Neural crest cell (in vitro differentiated cells): ENCODE data around the gene USP47. TPM values are rescaled to one million over a fixed set of nuclear protein-coding genes. Genes with fewer than 3 reads are reported as not detected.

ENCODE experiments used
- DNase-seq: peaks from one replicate; pipeline ENCODE4 v3.0.0; 2021; ENCODE audit warnings: low read depth, mixed read lengths, low spot score
- H3K27ac Mint-ChIP-seq: one replicate; pipeline ENCODE4 v1.8.0; 2021; ENCODE audit warnings: mild to moderate bottlenecking, mixed read lengths; ENCODE audit not compliant: unreplicated experiment
- H3K27me3 Mint-ChIP-seq: 2 replicates; pipeline ENCODE4 v1.8.0; 2021; ENCODE audit warnings: low read depth, mild to moderate bottlenecking, mixed read lengths
- H3K36me3 Mint-ChIP-seq: 2 replicates; pipeline ENCODE4 v1.8.0; 2021; ENCODE audit warnings: low read depth, mild to moderate bottlenecking, mixed read lengths
- H3K4me1 Mint-ChIP-seq: 2 replicates; pipeline ENCODE4 v1.8.0; 2021; ENCODE audit warnings: mixed read lengths
- H3K4me3 Mint-ChIP-seq: one replicate; pipeline ENCODE4 v1.8.0; 2021; ENCODE audit warnings: mild to moderate bottlenecking, mixed read lengths
- H3K9me3 Mint-ChIP-seq: 2 replicates; pipeline ENCODE4 v1.8.0; 2021; ENCODE audit warnings: mixed read lengths
- total RNA-seq: library from RNA; stranded (reverse); gene quantifications from 2 replicates; pipeline ENCODE4 v1.2.1, GENCODE V29; 2021
- TF ChIP-seq, protein P1 (sequence below): fragments of 200-600 bp; sonication (generic); conservative IDR thresholded peaks from 2 replicates; pipeline ENCODE4 v1.5.0; 2021; ENCODE audit warnings: antibody characterized with exemption, mild to moderate bottlenecking

The USP47 gene
- total RNA-seq, 1 donor from 2014 or later: 58.9 TPM

DNA sequence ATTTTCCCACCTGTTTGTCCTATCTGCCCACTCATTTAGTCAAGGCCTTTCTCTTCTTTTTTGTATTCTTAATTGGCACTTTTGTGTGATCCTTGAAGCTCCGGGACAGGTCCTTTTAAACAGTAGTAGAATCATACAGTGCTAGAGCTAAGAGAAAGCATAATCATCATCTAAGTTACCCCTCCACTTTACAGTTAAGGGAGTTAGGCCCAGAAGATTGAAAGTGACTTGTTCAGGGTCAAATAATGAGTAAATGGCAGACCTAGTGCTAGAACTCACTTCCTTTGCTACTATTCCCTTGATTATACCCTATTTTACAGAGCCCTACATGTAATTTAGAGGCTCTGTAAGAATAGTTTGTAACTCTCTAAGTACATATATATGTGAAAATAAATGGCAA is 2.5 kb downstream of the USP47 start:
- Mint-ChIP-seq H3K36me3 (no peaks in the 10 kb centered on the region), H3K4me3 (no peak overlapping the region), H3K9me3 (no peaks in the 10 kb centered on the region), H3K4me1 (peaks cover 16% of the 10 kb centered on the region), H3K27ac (no peak overlapping the region), H3K27me3 (no peaks in the 10 kb centered on the region)
- no peak for DNase-seq
- TF ChIP-seq, protein P1, sequence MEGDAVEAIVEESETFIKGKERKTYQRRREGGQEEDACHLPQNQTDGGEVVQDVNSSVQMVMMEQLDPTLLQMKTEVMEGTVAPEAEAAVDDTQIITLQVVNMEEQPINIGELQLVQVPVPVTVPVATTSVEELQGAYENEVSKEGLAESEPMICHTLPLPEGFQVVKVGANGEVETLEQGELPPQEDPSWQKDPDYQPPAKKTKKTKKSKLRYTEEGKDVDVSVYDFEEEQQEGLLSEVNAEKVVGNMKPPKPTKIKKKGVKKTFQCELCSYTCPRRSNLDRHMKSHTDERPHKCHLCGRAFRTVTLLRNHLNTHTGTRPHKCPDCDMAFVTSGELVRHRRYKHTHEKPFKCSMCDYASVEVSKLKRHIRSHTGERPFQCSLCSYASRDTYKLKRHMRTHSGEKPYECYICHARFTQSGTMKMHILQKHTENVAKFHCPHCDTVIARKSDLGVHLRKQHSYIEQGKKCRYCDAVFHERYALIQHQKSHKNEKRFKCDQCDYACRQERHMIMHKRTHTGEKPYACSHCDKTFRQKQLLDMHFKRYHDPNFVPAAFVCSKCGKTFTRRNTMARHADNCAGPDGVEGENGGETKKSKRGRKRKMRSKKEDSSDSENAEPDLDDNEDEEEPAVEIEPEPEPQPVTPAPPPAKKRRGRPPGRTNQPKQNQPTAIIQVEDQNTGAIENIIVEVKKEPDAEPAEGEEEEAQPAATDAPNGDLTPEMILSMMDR: no peak

DNA sequence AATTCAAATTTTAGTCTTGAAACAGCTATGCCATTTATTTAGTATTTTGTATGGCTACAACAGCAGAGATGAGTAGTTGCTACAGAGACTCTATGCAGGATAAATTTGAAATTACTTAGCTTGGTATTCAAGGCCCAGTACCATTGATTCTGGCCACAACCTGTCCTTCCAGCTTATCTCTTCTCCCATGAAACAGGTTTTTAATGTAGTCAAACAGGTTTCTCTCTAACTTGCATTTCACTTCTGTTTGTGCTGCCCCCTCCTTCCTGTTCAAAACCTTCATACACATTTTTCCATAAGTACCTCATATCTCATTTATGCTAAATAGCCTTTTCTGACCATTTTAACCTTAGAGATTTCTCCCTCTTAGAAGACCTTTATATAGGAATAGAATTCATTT is 3.3 kb downstream of the USP47 start:
- H3K27ac Mint-ChIP-seq: no peak overlapping the region
- H3K27me3 Mint-ChIP-seq: no peaks in the 10 kb centered on the region
- H3K4me3 Mint-ChIP-seq: peak overlapping the region; percentile 52
- H3K36me3 Mint-ChIP-seq: no peaks in the 10 kb centered on the region
- peaks cover 24% of the 10 kb centered on the region for H3K4me1 Mint-ChIP-seq
- H3K9me3 Mint-ChIP-seq: no peaks in the 10 kb centered on the region
- DNase-seq: no peak
- TF ChIP-seq, protein P1: no peak

DNA sequence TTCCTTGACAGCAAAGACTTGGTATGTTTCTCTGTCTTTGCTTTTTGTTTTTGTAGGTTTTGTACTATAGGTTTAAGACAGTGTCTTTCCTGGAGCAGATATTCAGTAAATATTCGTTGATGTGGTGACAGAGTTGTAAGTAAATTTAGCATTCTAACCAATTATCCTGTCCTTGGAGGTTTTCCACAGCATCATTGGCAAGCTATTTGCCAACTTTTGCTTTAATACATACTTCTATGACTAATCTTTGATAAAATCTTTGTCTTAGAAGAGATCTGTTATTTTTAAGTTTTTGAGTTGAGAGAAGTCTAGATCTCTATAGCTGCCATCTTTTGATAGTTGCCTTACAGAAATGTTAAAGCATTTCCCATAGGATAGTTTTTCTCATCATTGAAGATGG is 3.8 kb downstream of the USP47 start:
- TF ChIP-seq, protein P1: no peak
- H3K36me3 Mint-ChIP-seq: no peaks in the 10 kb centered on the region
- DNase-seq: no peak
- H3K27me3 Mint-ChIP-seq: no peaks in the 10 kb centered on the region
- H3K4me1 Mint-ChIP-seq: peaks cover 29% of the 10 kb centered on the region
- no peaks in the 10 kb centered on the region for H3K9me3 Mint-ChIP-seq
- no peak overlapping the region for H3K27ac Mint-ChIP-seq
- peak overlapping the region; percentile 52 for H3K4me3 Mint-ChIP-seq

DNA sequence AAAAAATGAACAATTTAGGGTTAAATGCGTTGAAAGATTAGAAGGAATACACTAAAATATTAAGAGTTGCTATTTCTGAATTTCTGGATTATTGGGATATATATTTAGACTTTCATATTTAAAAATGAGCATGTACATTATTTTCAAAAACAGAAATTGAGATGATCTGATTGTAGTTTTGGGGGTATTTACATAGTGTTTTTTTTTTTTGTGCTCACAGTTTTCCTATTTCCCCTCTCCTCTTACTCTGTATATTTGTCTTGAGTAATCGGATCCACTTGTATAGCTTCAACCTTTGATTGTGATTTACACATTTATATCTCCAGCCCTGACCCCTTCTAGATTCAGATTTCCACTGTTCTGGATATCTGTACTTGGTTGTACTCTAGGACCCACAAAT is 5.3 kb downstream of the USP47 start:
- no peaks in the 10 kb centered on the region for H3K9me3 Mint-ChIP-seq
- H3K27ac Mint-ChIP-seq: no peak overlapping the region
- TF ChIP-seq, protein P1: no peak
- H3K4me3 Mint-ChIP-seq: no peak overlapping the region
- H3K36me3 Mint-ChIP-seq: no peaks in the 10 kb centered on the region
- no peaks in the 10 kb centered on the region for H3K27me3 Mint-ChIP-seq
- DNase-seq: no peak
- H3K4me1 Mint-ChIP-seq: peaks cover 34% of the 10 kb centered on the region

DNA sequence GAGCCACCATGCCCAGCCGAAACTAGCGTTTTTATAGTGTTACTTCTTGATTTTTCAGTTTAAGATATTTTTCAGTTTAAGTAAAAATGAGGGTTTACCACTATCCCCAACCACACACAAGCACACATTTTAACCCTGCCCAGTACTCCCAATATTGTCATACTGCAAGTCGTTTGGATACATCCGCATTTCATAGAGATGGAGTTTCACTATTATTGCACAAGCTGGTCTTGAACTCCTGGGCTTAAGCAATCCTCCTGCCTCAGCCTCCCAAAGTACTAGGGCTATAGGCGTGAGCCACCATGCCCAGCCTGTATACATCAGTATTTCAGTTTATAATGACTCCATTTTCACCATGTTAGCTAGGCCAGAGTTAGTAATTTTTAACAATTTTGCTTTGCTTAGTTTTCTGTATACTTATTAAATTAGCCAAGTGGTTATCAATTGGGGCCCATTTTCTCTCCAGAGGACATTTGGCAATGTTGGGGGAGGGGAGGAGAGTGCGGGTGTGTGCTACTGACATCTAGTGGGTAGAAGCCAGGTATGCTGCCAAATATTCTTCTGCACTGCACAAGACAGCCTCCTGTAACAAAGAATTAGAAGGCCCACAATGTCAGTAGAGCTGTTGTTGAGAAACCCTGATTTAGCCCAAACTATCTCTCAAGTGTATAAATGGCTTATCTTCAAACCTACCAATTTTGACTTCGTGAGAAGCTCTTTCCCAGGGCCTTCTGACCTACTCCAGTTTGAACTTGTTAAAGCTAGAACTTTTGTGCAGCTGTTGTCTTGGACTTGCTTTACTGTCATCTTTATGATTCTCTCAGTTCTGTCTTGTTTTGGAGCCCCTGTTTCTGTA is 7.3 kb downstream of the USP47 start:
- Mint-ChIP-seq H3K9me3 (peaks cover 2% of the 10 kb centered on the region), H3K4me3 (peak overlapping the region; percentile 39), H3K27me3 (no peaks in the 10 kb centered on the region), H3K36me3 (peaks cover 3% of the 10 kb centered on the region), H3K4me1 (peaks cover 47% of the 10 kb centered on the region), H3K27ac (peak overlapping the region; percentile 79)
- TF ChIP-seq, protein P1: peak; percentile 70
- peak; percentile 24 for DNase-seq
